RWPE1 (cell line): ENCODE measurements around the gene GSG1L.
"Not testable (repeated sequence)": the region's sequence is repeated elsewhere in the genome, so short reads cannot be mapped to it uniquely, and the experiment has no call there.

Experiments used
- CTCF ChIA-PET: fragments of 350-600 bp; sonication (Branson Sonifier 250); formaldehyde crosslinking; extraction: SDS; loops from one replicate; lab custom pipeline; 2021; lab: Yijun Ruan, JAX
- POLR2A ChIA-PET: fragments of 400-600 bp; formaldehyde crosslinking; extraction: SDS; loops from one replicate; lab custom pipeline; 2020; ENCODE audit warnings: antibody characterized with exemption; ENCODE audit not compliant: low non-redundant PET; lab: Yijun Ruan, JAX
- DNase-seq: peaks from one replicate; pipeline ENCODE4 v3.0.0; 2012; ENCODE audit warnings: low spot score
- H3K27ac ChIP-seq: fragments of 450-650 bp; 2 replicates; pipeline ENCODE4 v1.5.1; 2017
- CTCF ChIP-seq: fragments of 450-650 bp; conservative IDR thresholded peaks from 2 replicates; pipeline ENCODE4 v1.5.1; 2017; ENCODE audit warnings: low read depth, mild to moderate bottlenecking

GSG1L gene

GRCh38 chr16:27985981-27986380 lies 77.5 kb downstream of the GSG1L start:
- CTCF ChIA-PET = no interaction called here
- no peak for DNase-seq
- H3K27ac ChIP-seq = no peak overlapping the region
- POLR2A ChIA-PET = no interaction called here
- no peak for TF ChIP-seq CTCF

DNA sequence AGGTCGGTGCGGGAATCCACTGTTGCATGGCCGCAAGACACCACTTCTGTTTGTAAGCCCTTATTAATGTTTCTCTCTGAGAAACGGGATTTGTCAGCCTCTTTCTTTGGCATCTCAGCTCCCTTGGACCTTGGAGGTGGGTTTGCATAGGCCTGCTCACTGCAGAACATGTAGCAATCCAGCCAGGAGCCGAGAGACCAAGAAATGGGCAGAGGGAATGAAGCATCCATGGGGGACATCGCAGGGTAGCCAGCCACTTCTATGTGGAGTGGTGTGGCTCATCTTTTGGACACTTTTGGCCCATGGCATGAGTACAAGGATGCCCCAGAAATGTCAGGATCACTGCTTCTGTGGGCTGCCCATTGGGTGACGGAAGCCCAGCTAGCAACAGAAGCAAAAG lies 79.4 kb downstream of the GSG1L start:
- ChIA-PET POLR2A (no interaction called here), CTCF (interaction anchor here (0.6 to 0.7 kb wide), 2 partner anchors 202 to 293 kb away, joined by 3 read pairs; no protein-coding TSS in a partner anchor)
- TF ChIP-seq CTCF = no peak
- DNase-seq = no peak
- H3K27ac ChIP-seq = no peak overlapping the region

DNA sequence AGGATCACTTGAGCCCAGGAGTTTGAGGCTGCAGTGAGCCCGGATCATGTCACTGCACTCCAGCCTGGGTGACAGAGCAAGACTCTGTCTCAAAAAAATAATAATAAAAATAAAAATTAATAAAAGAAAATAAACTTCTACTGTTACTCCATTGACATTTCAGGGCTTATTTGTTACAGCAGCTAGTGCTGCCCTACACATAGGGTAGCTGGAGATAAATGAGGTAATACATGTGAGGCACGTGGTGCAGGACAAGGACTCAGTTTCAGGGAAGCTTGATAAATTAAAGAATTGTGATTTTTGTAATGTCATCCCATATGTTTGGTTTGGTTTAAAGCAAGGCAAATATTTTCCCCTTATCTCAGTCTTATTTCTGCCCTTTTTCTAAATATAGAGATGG lies 80.3 kb downstream of the GSG1L start:
- no peak for DNase-seq
- no peak for TF ChIP-seq CTCF
- POLR2A ChIA-PET = no interaction called here
- CTCF ChIA-PET = no interaction called here
- H3K27ac ChIP-seq = no peak overlapping the region

DNA sequence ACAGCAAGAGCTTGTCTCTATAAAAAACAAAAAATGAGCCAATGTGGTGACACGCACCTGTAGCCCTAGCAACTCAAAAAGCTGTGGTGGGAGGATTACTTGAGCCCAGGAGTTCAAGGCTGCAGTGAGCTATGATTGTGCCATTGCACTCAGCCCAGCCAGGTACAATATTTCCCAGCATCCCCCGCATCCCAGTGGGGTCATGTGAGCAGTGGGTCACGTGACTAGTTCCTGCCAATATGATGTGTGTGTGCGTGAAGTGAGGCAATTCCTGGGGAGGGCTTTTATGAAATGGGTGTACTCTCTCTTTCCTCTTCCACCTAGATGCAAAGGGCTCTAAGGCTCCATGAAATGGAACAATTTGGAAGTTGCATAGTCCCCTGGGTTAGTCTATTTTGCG lies 81.3 kb downstream of the GSG1L start:
- no peak for DNase-seq
- ChIA-PET POLR2A (no interaction called here), CTCF (interaction anchor here (0.8 to 1.6 kb wide), 2 partner anchors 10 to 88 kb away, joined by 3 to 6 read pairs; no protein-coding TSS in a partner anchor)
- no peak for TF ChIP-seq CTCF
- H3K27ac ChIP-seq = no peak overlapping the region

GRCh38 chr16:27980919-27981700 lies 82.4 kb downstream of the GSG1L start:
- ChIA-PET POLR2A (no interaction called here), CTCF (interaction anchor here (1.6 kb wide), 1 partner anchor 90 kb away, joined by 6 read pairs; no protein-coding TSS in a partner anchor)
- H3K27ac ChIP-seq = no peak overlapping the region
- no peak for DNase-seq
- no peak for TF ChIP-seq CTCF

GRCh38 chr16:27980076-27980775 lies 83.3 kb downstream of the GSG1L start:
- TF ChIP-seq CTCF = no peak
- ChIA-PET POLR2A (no interaction called here), CTCF (interaction anchor here (1.6 kb wide), 1 partner anchor 90 kb away, joined by 6 read pairs; no protein-coding TSS in a partner anchor)
- H3K27ac ChIP-seq = no peak overlapping the region
- DNase-seq = no peak

GRCh38 chr16:27979668-27980067 lies 83.8 kb downstream of the GSG1L start:
- H3K27ac ChIP-seq, POLR2A ChIA-PET, DNase-seq, CTCF ChIA-PET: not testable (repeated sequence)
